Left ventricle myocardium superior (tissue), 1 donor: ENCODE data around the gene TSC22D3. TPM values are rescaled to one million over a fixed set of nuclear protein-coding genes. Genes with fewer than 3 reads are reported as not detected.
A peak's percentile ranks its signal among the peaks of the same experiment; 100 is the strongest.
"Not testable (repeated sequence)": the region's sequence is repeated elsewhere in the genome, so short reads cannot be mapped to it uniquely, and the experiment has no call there.

Experiments used
- ATAC-seq: fragments of 200-7000 bp; cut with Tn5 transposase; one replicate; pipeline ENCODE4 v1.9.1; 2020; ENCODE audit warnings: mild to moderate bottlenecking, moderate library complexity
- DNase-seq: peaks from one replicate; pipeline ENCODE4 v3.0.0-alpha.2; 2020
- intact Hi-C: fragments of 100-400 bp; cut with micrococcal nuclease; formaldehyde crosslinking; loops from one replicate; pipeline ENCODE4 v1.11.0; 2022
- long read RNA-seq: library from polyadenylated mRNA; unstranded; transcript quantifications from one replicate; pipeline ENCODE4 v2.0.0, GENCODE V29; 2021
- total RNA-seq: library from RNA; stranded (reverse); fragmentation: NEBNext Ultra II Directional; extraction: Animal tissue kit (Norgen Biotek cat#: 25700); gene quantifications from one replicate; pipeline ENCODE4 v1.2.1, GENCODE V29; 2021
- donor health status: DM: no; HTN: yes; CAD: no; lungs with severe emphysema.

The TSC22D3 gene
- 63.3 TPM for total RNA-seq
- long read RNA-seq, transcript TSC22D3-205 (3 exons, 1,812 nt) = minor isoform, 7 of 154 reads
- long read RNA-seq, transcript TSC22D3-203 (3 exons, 2,266 nt) = minor isoform, 19 of 154 reads
- long read RNA-seq, transcript TSC22D3-206 (3 exons, 2,027 nt) = major isoform, 115 of 154 reads
- long read RNA-seq, partial matches to known transcripts = 0 of 154 reads
- long read RNA-seq, other reads (novel, unspliced or antisense) = 10 of 154 reads

- ATAC-seq (peak; percentile 94), DNase-seq (peak; percentile 86)
- intact Hi-C loops = loop anchor here (5.0 kb wide), 2 partner anchors 49 to 114 kb away; no protein-coding TSS in a partner anchor
These were observed at the start of gene TSC22D3 for GRCh38 chrX:107775734-107776511. Gene TSC22D3 (minus strand): TSS chrX:107775787. CDS start chrX:107775419, 368 bp downstream.

GRCh38 chrX:107823456-107823855 is 47.9 kb upstream of the TSC22D3 start:
- ATAC-seq = no peak
- intact Hi-C loops = no loop called here
- DNase-seq = no peak

GRCh38 chrX:107823042-107823441 is 47.5 kb upstream of the TSC22D3 start:
- intact Hi-C loops = no loop called here
- no peak for ATAC-seq
- no peak for DNase-seq

- intact Hi-C loops = no loop called here
- DNase-seq (no peak), ATAC-seq (no peak)
These were observed 43.4 kb upstream of the TSC22D3 start for GRCh38 chrX:107818900-107819521.

GRCh38 chrX:107810053-107810452 is 34.5 kb upstream of the TSC22D3 start:
- intact Hi-C loops, ATAC-seq, DNase-seq: not testable (repeated sequence)

GRCh38 chrX:107805179-107805578 is 29.6 kb upstream of the TSC22D3 start:
- ATAC-seq (no peak), DNase-seq (no peak)
- intact Hi-C loops = no loop called here

- no peak for ATAC-seq
- intact Hi-C loops = no loop called here
- DNase-seq = no peak
These were observed 28.8 kb upstream of the TSC22D3 start for GRCh38 chrX:107804427-107804826.

GRCh38 chrX:107787827-107788226 is 12.2 kb upstream of the TSC22D3 start:
- ATAC-seq = no peak
- no peak for DNase-seq
- intact Hi-C loops = no loop called here

GRCh38 chrX:107780525-107780924 is 4.9 kb upstream of the TSC22D3 start:
- ATAC-seq (no peak), DNase-seq (no peak)
- intact Hi-C loops = no loop called here

- ATAC-seq = no peak
These were observed 1.9 kb upstream of the TSC22D3 start, which contains the start of gene NCBP2L for GRCh38 chrX:107777536-107777832. Gene NCBP2L (plus strand): TSS chrX:107777733. CDS start chrX:107794221, 16,488 bp downstream.

GRCh38 chrX:107776649-107777535 is 1.3 kb upstream of the TSC22D3 start:
- ATAC-seq (peak; percentile 78), DNase-seq (peak; percentile 71)
- intact Hi-C loops = loop anchor here (5.0 kb wide), 2 partner anchors 50 to 115 kb away; no protein-coding TSS in a partner anchor

More at GRCh38 chrX:107777536-107777832, 1.9 kb upstream of the TSC22D3 start, which contains the start of gene NCBP2L:
- DNase-seq = no peak
- intact Hi-C loops = loop anchor here (5.0 kb wide), 2 partner anchors 50 to 115 kb away; no protein-coding TSS in a partner anchor

GRCh38 chrX:107775000-107775733 is 420 bp downstream of the TSC22D3 start:
- DNase-seq (no peak), ATAC-seq (peak; percentile 9)
- intact Hi-C loops = loop anchor here (5.0 kb wide), 2 partner anchors 48 to 113 kb away; no protein-coding TSS in a partner anchor

GRCh38 chrX:107773906-107774435 is 1.6 kb downstream of the TSC22D3 start:
- intact Hi-C loops = no loop called here
- no peak for DNase-seq

GRCh38 chrX:107773206-107773605 is 2.4 kb downstream of the TSC22D3 start:
- ATAC-seq (no peak), DNase-seq (no peak)
- intact Hi-C loops = no loop called here

More at GRCh38 chrX:107773906-107774435, 1.6 kb downstream of the TSC22D3 start:
- ATAC-seq = no peak

- ATAC-seq (no peak), DNase-seq (no peak)
- intact Hi-C loops = no loop called here
These were observed 5.8 kb downstream of the TSC22D3 start for GRCh38 chrX:107769581-107770317.

GRCh38 chrX:107768051-107768450 is 7.5 kb downstream of the TSC22D3 start:
- ATAC-seq = no peak

GRCh38 chrX:107766470-107767150 is 9.0 kb downstream of the TSC22D3 start:
- ATAC-seq = peak; percentile 95
- intact Hi-C loops = no loop called here
- peak; percentile 75 for DNase-seq

More at GRCh38 chrX:107768051-107768450, 7.5 kb downstream of the TSC22D3 start:
- intact Hi-C loops = no loop called here
- no peak for DNase-seq
